Type B pancreatic cell (in vitro differentiated cells): Measurements from ENCODE around the gene NBAS. TPM values are rescaled to one million over a fixed set of nuclear protein-coding genes. Genes with fewer than 3 reads are reported as not detected.

ENCODE experiments used
- DNase-seq: peaks from one replicate; pipeline ENCODE4 v3.0.0; 2021; ENCODE audit warnings: mixed read lengths; ENCODE audit not compliant: unreplicated experiment; ENCODE audit errors: extremely low spot score
- H3K27ac Mint-ChIP-seq: 2 replicates; pipeline ENCODE4 v1.8.0; 2021; ENCODE audit warnings: mild to moderate bottlenecking, mixed read lengths
- H3K27me3 Mint-ChIP-seq: 2 replicates; pipeline ENCODE4 v1.8.0; 2021; ENCODE audit warnings: mixed read lengths
- H3K36me3 Mint-ChIP-seq: 2 replicates; pipeline ENCODE4 v1.8.0; 2021; ENCODE audit warnings: mixed read lengths
- H3K4me1 Mint-ChIP-seq: one replicate; pipeline ENCODE4 v1.8.0; 2021; ENCODE audit warnings: mixed read lengths; ENCODE audit not compliant: unreplicated experiment
- H3K4me3 Mint-ChIP-seq: 2 replicates; pipeline ENCODE4 v1.8.0; 2021; ENCODE audit warnings: mild to moderate bottlenecking, mixed read lengths
- H3K9me3 Mint-ChIP-seq: 2 replicates; pipeline ENCODE4 v1.8.0; 2021; ENCODE audit warnings: mixed read lengths
- CTCF ChIP-seq: fragments of 200-600 bp; sonication (generic); conservative IDR thresholded peaks from 2 replicates; pipeline ENCODE4 v1.5.0; 2021; ENCODE audit warnings: antibody characterized with exemption, mild to moderate bottlenecking
- total RNA-seq: library from RNA; stranded (reverse); gene quantifications from 2 replicates; pipeline ENCODE4 v1.2.1, GENCODE V29; 2021; ENCODE audit warnings: low replicate concordance

Gene NBAS
- total RNA-seq, 1 donor from 2014 or later = 53.5 TPM

- Mint-ChIP-seq H3K9me3 (peaks cover 12% of the 10 kb centered on the region), H3K4me1 (peaks cover 6% of the 10 kb centered on the region), H3K4me3 (no peak overlapping the region), H3K27ac (no peak overlapping the region), H3K27me3 (no peaks in the 10 kb centered on the region), H3K36me3 (peaks cover 17% of the 10 kb centered on the region)
- DNase-seq = no peak
- TF ChIP-seq CTCF = no peak
Observed at GRCh38 chr2:15313657-15314056, 247.5 kb downstream of the NBAS start.

GRCh38 chr2:15311926-15312325, 249.2 kb downstream of the NBAS start:
- Mint-ChIP-seq H3K4me3 (no peak overlapping the region), H3K36me3 (peaks cover 21% of the 10 kb centered on the region), H3K27me3 (no peaks in the 10 kb centered on the region), H3K4me1 (peaks cover 6% of the 10 kb centered on the region), H3K27ac (no peak overlapping the region), H3K9me3 (no peaks in the 10 kb centered on the region)
- DNase-seq = no peak
- TF ChIP-seq CTCF = no peak

- no peaks in the 10 kb centered on the region for H3K9me3 Mint-ChIP-seq
- H3K4me3 Mint-ChIP-seq = no peak overlapping the region
- DNase-seq = no peak
- no peak for TF ChIP-seq CTCF
- no peak overlapping the region for H3K27ac Mint-ChIP-seq
- H3K36me3 Mint-ChIP-seq = peaks cover 21% of the 10 kb centered on the region
- H3K4me1 Mint-ChIP-seq = peaks cover 6% of the 10 kb centered on the region
- H3K27me3 Mint-ChIP-seq = no peaks in the 10 kb centered on the region
Observed at GRCh38 chr2:15311201-15311907, 249.8 kb downstream of the NBAS start.

- peaks cover 6% of the 10 kb centered on the region for H3K4me1 Mint-ChIP-seq
- H3K27ac Mint-ChIP-seq = no peak overlapping the region
- no peaks in the 10 kb centered on the region for H3K9me3 Mint-ChIP-seq
- peaks cover 32% of the 10 kb centered on the region for H3K36me3 Mint-ChIP-seq
- no peak for TF ChIP-seq CTCF
- no peaks in the 10 kb centered on the region for H3K27me3 Mint-ChIP-seq
- H3K4me3 Mint-ChIP-seq = no peak overlapping the region
- no peak for DNase-seq
Observed at GRCh38 chr2:15307526-15307925, 253.6 kb downstream of the NBAS start.

- no peak for TF ChIP-seq CTCF
- H3K27me3 Mint-ChIP-seq = no peaks in the 10 kb centered on the region
- no peak for DNase-seq
- H3K4me3 Mint-ChIP-seq = no peak overlapping the region
- no peaks in the 10 kb centered on the region for H3K9me3 Mint-ChIP-seq
- peaks cover 6% of the 10 kb centered on the region for H3K4me1 Mint-ChIP-seq
- peaks cover 37% of the 10 kb centered on the region for H3K36me3 Mint-ChIP-seq
- no peak overlapping the region for H3K27ac Mint-ChIP-seq
Observed at GRCh38 chr2:15306706-15307105, 254.4 kb downstream of the NBAS start.
